Colonic mucosa (tissue), 4 donors: ENCODE data around the gene ATP13A3. TPM values are rescaled to one million over a fixed set of nuclear protein-coding genes. Genes with fewer than 3 reads are reported as not detected.

Experiments used
- DNase-seq: peaks from one replicate; pipeline ENCODE4 v3.0.0-alpha.2; 2020
- H3K27ac ChIP-seq: fragments of 200-600 bp; one replicate; pipeline ENCODE4 v1.8.0; 2021
- H3K27me3 ChIP-seq: fragments of 200-600 bp; one replicate; pipeline ENCODE4 v1.8.0; 2021
- H3K36me3 ChIP-seq: fragments of 200-600 bp; one replicate; pipeline ENCODE4 v1.8.0; 2021
- H3K4me1 ChIP-seq: fragments of 200-600 bp; one replicate; pipeline ENCODE4 v1.8.0; 2021; ENCODE audit warnings: mild to moderate bottlenecking
- H3K4me3 ChIP-seq: fragments of 200-600 bp; one replicate; pipeline ENCODE4 v1.8.0; 2021
- H3K9ac ChIP-seq, 2 donors: one replicate each; pipeline ENCODE4 v1.7.0; 2013; ENCODE audit warnings: control low read depth in 2 of 2, low read depth in 2 of 2, low read length in 2 of 2
- H3K9me3 ChIP-seq: fragments of 200-600 bp; one replicate; pipeline ENCODE4 v1.8.0; 2021
- CTCF ChIP-seq: fragments of 200-600 bp; IDR thresholded peaks from one replicate; pipeline ENCODE4 v1.8.0; 2022; ENCODE audit warnings: antibody characterized with exemption, mild to moderate bottlenecking
- intact Hi-C: fragments of 100-400 bp; cut with DNase I; formaldehyde crosslinking; loops from one replicate; pipeline ENCODE4 v1.14.1; 2022
- total RNA-seq, 2 donors: library from RNA; stranded (reverse); fragmentation: NEBNext Ultra II Directional in 1 of 2; extraction: Animal tissue kit (Norgen Biotek cat#: 25700) in 1 of 2; gene quantifications; one replicate each; pipeline ENCODE4 v1.2.1, GENCODE V29; 2021
- donor health status: healthy.
- donor health status: DM: no; HTN: no; CAD: no.
- donor health status: DM: no; HTN: no; CAD: no.

The ATP13A3 gene
- total RNA-seq, 2 donors from 2014 or later: 86.0 to 89.8 TPM

GRCh38 chr3:194465246-194465645 is 21.6 kb downstream of the ATP13A3 start:
- no peak overlapping the region for H3K9ac ChIP-seq
- H3K4me3 ChIP-seq: no peak overlapping the region
- no peaks in the 10 kb centered on the region for H3K4me1 ChIP-seq
- TF ChIP-seq CTCF: no peak
- no peak for DNase-seq
- intact Hi-C loops: no loop called here
- no peaks in the 10 kb centered on the region for H3K36me3 ChIP-seq
- H3K27ac ChIP-seq: no peak overlapping the region
- H3K9me3 ChIP-seq: no peaks in the 10 kb centered on the region
- no peaks in the 10 kb centered on the region for H3K27me3 ChIP-seq

GRCh38 chr3:194464692-194465091 is 22.1 kb downstream of the ATP13A3 start:
- Histone ChIP-seq H3K9ac (no peak overlapping the region), H3K9me3 (no peaks in the 10 kb centered on the region), H3K36me3 (no peaks in the 10 kb centered on the region), H3K27ac (no peak overlapping the region), H3K27me3 (no peaks in the 10 kb centered on the region), H3K4me1 (no peaks in the 10 kb centered on the region), H3K4me3 (no peak overlapping the region)
- DNase-seq: no peak
- TF ChIP-seq CTCF: no peak
- intact Hi-C loops: no loop called here

GRCh38 chr3:194462936-194463335 is 23.9 kb downstream of the ATP13A3 start:
- DNase-seq: no peak

GRCh38 chr3:194460566-194460965 is 26.2 kb downstream of the ATP13A3 start:
- H3K36me3 ChIP-seq: no peaks in the 10 kb centered on the region
- H3K9ac ChIP-seq: no peak overlapping the region
- H3K27ac ChIP-seq: no peak overlapping the region
- no peak overlapping the region for H3K4me3 ChIP-seq
- no peaks in the 10 kb centered on the region for H3K9me3 ChIP-seq
- DNase-seq: no peak
- H3K27me3 ChIP-seq: no peaks in the 10 kb centered on the region
- TF ChIP-seq CTCF: no peak
- no peaks in the 10 kb centered on the region for H3K4me1 ChIP-seq
- intact Hi-C loops: no loop called here

More at GRCh38 chr3:194462936-194463335, 23.9 kb downstream of the ATP13A3 start:
- Histone ChIP-seq H3K36me3 (no peaks in the 10 kb centered on the region), H3K4me3 (no peak overlapping the region), H3K27me3 (no peaks in the 10 kb centered on the region), H3K9ac (no peak overlapping the region), H3K27ac (no peak overlapping the region), H3K9me3 (no peaks in the 10 kb centered on the region), H3K4me1 (no peaks in the 10 kb centered on the region)
- TF ChIP-seq CTCF: no peak
- intact Hi-C loops: no loop called here

GRCh38 chr3:194458131-194458530 is 28.7 kb downstream of the ATP13A3 start:
- H3K36me3 ChIP-seq: peaks cover 7% of the 10 kb centered on the region
- no peaks in the 10 kb centered on the region for H3K9me3 ChIP-seq
- no peaks in the 10 kb centered on the region for H3K27me3 ChIP-seq
- no peak for TF ChIP-seq CTCF
- intact Hi-C loops: no loop called here
- no peak for DNase-seq
- no peak overlapping the region for H3K9ac ChIP-seq
- H3K4me3 ChIP-seq: no peak overlapping the region
- no peak overlapping the region for H3K27ac ChIP-seq
- H3K4me1 ChIP-seq: no peaks in the 10 kb centered on the region

GRCh38 chr3:194455481-194455880 is 31.3 kb downstream of the ATP13A3 start:
- no peaks in the 10 kb centered on the region for H3K4me1 ChIP-seq
- H3K9me3 ChIP-seq: no peaks in the 10 kb centered on the region
- no peak for TF ChIP-seq CTCF
- DNase-seq: no peak
- H3K9ac ChIP-seq: no peak overlapping the region
- intact Hi-C loops: no loop called here
- no peak overlapping the region for H3K4me3 ChIP-seq
- peaks cover 7% of the 10 kb centered on the region for H3K36me3 ChIP-seq
- H3K27ac ChIP-seq: no peak overlapping the region
- no peaks in the 10 kb centered on the region for H3K27me3 ChIP-seq
